Measurements from ENCODE around the gene CCL5. TPM values are rescaled to one million over a fixed set of nuclear protein-coding genes. Genes with fewer than 3 reads are reported as not detected.

The CCL5 gene
- total RNA-seq, 1 experiment from 2014 or later: not detected

DNA sequence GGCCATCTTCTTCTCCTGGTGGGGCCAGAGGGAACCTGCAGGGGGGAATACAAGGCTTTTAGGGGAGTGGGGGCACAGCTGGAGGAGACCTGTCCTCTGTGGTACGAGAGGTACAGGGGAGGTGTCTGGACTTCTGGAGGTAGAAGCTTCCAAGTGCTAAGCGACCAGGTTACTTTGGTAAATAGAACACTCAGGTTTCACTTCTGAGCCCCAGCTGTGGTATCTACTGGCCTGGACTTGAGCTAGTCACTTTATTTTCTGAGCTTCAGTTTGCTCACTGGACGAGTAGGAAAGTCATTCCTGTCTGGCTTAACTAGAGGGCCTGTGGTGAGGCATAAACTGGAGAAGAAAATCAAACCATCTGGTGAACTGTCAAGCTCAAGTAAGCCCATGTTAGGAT is 11.4 kb downstream of the CCL5 start, which contains the start of gene HEATR9:
HEATR9 (minus strand) TSS at position 155 of the 400 bp plus-strand sequence; CDS start at position 6, 149 bp downstream.
- H3K9me2 ChIP-seq (replicated peaks; ENCODE audit: low read length): no peaks in the 10 kb centered on the region
- no peaks in the 10 kb centered on the region for H3K27me3 ChIP-seq (ENCODE audit: low read length)
- no peak within 1 kb of the TSS for H3K4me2 ChIP-seq (ENCODE audit: low read length)
- H3K9ac ChIP-seq (ENCODE audit: low read length): no peak within 1 kb of the TSS
- H3K4me1 ChIP-seq (ENCODE audit: insufficient read depth, low read length): peaks cover 5% of the 10 kb centered on the region; the same call in 1 of the 2 replicates
- ChIA-PET CTCF (no interaction called here), POLR2A (ENCODE audit: unreplicated experiment) (no interaction called here)
- no peaks in the 10 kb centered on the region for H3K79me2 ChIP-seq (ENCODE audit: low read length)
- H3K9me3 ChIP-seq (ENCODE audit: low read length): no peaks in the 10 kb centered on the region
- no peak for TF ChIP-seq CTCF (conservative IDR thresholded peaks at IDR 0.05; ENCODE audit: low read depth, low read length)
- TF ChIP-seq EZH2 (IDR thresholded peaks at IDR 0.05; ENCODE audit: low read length, unreplicated experiment): no peak
- ATAC-seq: no peak
- H3K4me3 ChIP-seq (ENCODE audit: low read length): no peak within 1 kb of the TSS
- no peaks in the 10 kb centered on the region for H3F3A ChIP-seq (ENCODE audit: low read length, unreplicated experiment)
- no peak within 1 kb of the TSS for H2AFZ ChIP-seq (ENCODE audit: low read length)
- intact Hi-C loops (cut with micrococcal nuclease): no loop called here
- BruUV-seq (replicated peaks): no TSS peak
- no peaks in the 10 kb centered on the region for H4K20me1 ChIP-seq (ENCODE audit: low read length)
- no peaks in the 10 kb centered on the region for H3K36me3 ChIP-seq (ENCODE audit: low read depth, low read length)
- H3K27ac ChIP-seq (ENCODE audit: low read length): no peak within 1 kb of the TSS
- no peak for DNase-seq

DNA sequence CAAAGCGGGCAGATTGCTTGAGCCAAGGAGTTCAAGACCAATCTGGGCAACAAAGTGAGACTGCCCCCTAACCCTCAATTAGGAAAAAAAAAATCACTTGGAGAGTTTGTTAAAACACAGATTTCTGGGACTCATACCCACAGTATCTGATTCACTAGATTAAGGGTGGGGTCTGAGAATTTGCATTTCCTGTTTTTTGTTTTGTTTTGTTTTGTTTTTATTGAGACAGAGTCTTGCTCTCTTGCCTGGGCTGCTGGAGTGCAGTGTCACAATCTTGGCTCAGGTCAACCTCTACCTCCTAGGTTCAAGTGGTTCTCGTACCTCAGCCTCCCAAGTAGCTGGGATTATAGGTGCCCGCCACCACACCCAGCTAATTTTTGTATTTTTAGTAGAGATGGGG is 12.6 kb downstream of the CCL5 start:
- CTCF ChIA-PET: no interaction called here
- intact Hi-C loops (cut with micrococcal nuclease): no loop called here

More for the DNA sequence above, 12.6 kb downstream of the CCL5 start:
- H3K27ac ChIP-seq (ENCODE audit: low read length): no peak overlapping the region
- H2AFZ ChIP-seq (ENCODE audit: low read length): no peak overlapping the region
- no peaks in the 10 kb centered on the region for H4K20me1 ChIP-seq (ENCODE audit: low read length)
- DNase-seq (no peak), ATAC-seq (no peak)
- no peaks in the 10 kb centered on the region for H3K27me3 ChIP-seq (ENCODE audit: low read length)
- no peak overlapping the region for H3K4me2 ChIP-seq (ENCODE audit: low read length)
- no peaks in the 10 kb centered on the region for H3K9me3 ChIP-seq (ENCODE audit: low read length)
- H3K4me1 ChIP-seq (ENCODE audit: insufficient read depth, low read length): peaks cover 5% of the 10 kb centered on the region; the same call in 1 of the 2 replicates
- TF ChIP-seq CTCF (conservative IDR thresholded peaks at IDR 0.05; ENCODE audit: low read depth, low read length) (no peak), EZH2phosphoT487 (IDR thresholded peaks at IDR 0.05; ENCODE audit: borderline replicate concordance, low read length) (no peak), EZH2 (IDR thresholded peaks at IDR 0.05; ENCODE audit: low read length, unreplicated experiment) (no peak)
- POLR2A ChIA-PET (ENCODE audit: unreplicated experiment): no interaction called here
- no peak overlapping the region for H3K4me3 ChIP-seq (ENCODE audit: low read length)
- no peak overlapping the region for H3K9ac ChIP-seq (ENCODE audit: low read length)
- H3K36me3 ChIP-seq (ENCODE audit: low read depth, low read length): no peaks in the 10 kb centered on the region
- no peaks in the 10 kb centered on the region for H3K9me2 ChIP-seq (replicated peaks; ENCODE audit: low read length)
- H3K79me2 ChIP-seq (ENCODE audit: low read length): no peaks in the 10 kb centered on the region
- BruUV-seq (replicated peaks): no TSS peak
- H3F3A ChIP-seq (ENCODE audit: low read length, unreplicated experiment): no peaks in the 10 kb centered on the region
